ENCODE results near the gene NCOA1. TPM values are rescaled to one million over a fixed set of nuclear protein-coding genes. Genes with fewer than 3 reads are reported as not detected.

Gene NCOA1
- polyA plus RNA-seq, 1 donor (not counting 4 experiments of a cell fraction or from before 2014, with no cell fraction given), result 5.0 TPM

DNA sequence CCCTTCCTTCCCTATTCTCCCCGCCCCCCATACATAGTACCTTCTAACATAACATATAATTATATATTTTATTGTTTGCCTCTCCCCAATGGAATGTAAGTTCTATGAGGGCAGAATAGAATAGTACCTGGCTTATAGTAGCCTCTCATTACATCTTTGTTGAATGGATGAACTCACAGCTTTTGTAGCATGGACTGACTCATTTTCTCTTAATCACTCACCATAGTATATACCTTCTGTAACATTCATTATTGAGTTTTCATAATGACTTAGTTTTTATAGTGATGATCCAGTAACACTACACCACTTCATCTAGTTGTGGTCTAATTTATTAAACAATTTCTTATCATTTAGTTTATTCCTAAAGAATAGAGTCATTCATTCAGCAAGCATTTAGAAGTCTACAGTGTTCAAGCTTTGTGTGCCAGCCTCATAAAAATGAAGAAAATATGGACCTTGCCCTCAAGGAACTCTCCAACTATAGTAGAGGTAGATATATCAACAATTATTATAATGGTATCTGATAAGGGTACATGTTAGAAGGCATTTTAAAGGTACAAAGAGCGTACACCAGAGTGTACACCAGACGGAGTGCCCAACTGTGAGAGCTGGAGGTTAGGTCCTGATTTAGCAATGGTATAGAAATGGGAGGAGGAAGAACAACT, 31.1 kb downstream of the NCOA1 start:
- H3K9me1 ChIP-seq (ENCODE audit: control insufficient read depth, extremely low read depth, insufficient read depth, low read length), result no peaks in the 10 kb centered on the region
- dilution Hi-C loops (cut with MboI; ENCODE audit: extremely low pct_ligation_motif_present, low sequenced_read_pairs), result no loop called here
- no peak for DNase-seq (ENCODE audit: low read depth, low spot score)
- no peak overlapping the region for H3K27ac ChIP-seq (ENCODE audit: control insufficient read depth, insufficient read depth, low read length)
- no peak for FAIRE-seq
- TF ChIP-seq EZH2 (IDR thresholded peaks at IDR 0.05; ENCODE audit: low read length) (no peak), CTCF (optimal IDR thresholded peaks at IDR 0.05 in 1 of 3, IDR thresholded peaks at IDR 0.05 in 1 of 3, conservative IDR thresholded peaks at IDR 0.05 in 1 of 3; ENCODE audit: extremely low read depth in 1 of 3, insufficient read depth in 2 of 3, low read length in 3 of 3) (no peak)
- H3K36me3 ChIP-seq (ENCODE audit: control insufficient read depth in 2 of 2, extremely low read depth in 1 of 2, insufficient read depth in 2 of 2, low read length in 2 of 2), result no peaks in the 10 kb centered on the region
- H3K27me3 ChIP-seq (ENCODE audit: control insufficient read depth, extremely low read depth, insufficient read depth, low read length), result no peaks in the 10 kb centered on the region
- no peak overlapping the region for H3K4me2 ChIP-seq (ENCODE audit: control insufficient read depth, extremely low read depth, insufficient read depth, low read depth, low read length)
- H3K4me1 ChIP-seq (ENCODE audit: control insufficient read depth, extremely low read depth, insufficient read depth, low read length), result no peaks in the 10 kb centered on the region
- H3K9me3 ChIP-seq (ENCODE audit: control insufficient read depth, low read depth, low read length), result no peaks in the 10 kb centered on the region
- H2AFZ ChIP-seq (ENCODE audit: control insufficient read depth, low read length), result no peak overlapping the region
- H4K20me1 ChIP-seq (ENCODE audit: control insufficient read depth, extremely low read depth, insufficient read depth, low read length), result no peaks in the 10 kb centered on the region
- no peak overlapping the region for H3K9ac ChIP-seq (ENCODE audit: control insufficient read depth, extremely low read depth, insufficient read depth, low read length)
- H3K4me3 ChIP-seq (ENCODE audit: control insufficient read depth in 2 of 3, extremely low read depth in 1 of 3, insufficient read depth in 2 of 3, low read depth in 1 of 3, low read length in 3 of 3), result no peak overlapping the region
- H3K79me2 ChIP-seq (ENCODE audit: control insufficient read depth, insufficient read depth, low read length), result no peaks in the 10 kb centered on the region

DNA sequence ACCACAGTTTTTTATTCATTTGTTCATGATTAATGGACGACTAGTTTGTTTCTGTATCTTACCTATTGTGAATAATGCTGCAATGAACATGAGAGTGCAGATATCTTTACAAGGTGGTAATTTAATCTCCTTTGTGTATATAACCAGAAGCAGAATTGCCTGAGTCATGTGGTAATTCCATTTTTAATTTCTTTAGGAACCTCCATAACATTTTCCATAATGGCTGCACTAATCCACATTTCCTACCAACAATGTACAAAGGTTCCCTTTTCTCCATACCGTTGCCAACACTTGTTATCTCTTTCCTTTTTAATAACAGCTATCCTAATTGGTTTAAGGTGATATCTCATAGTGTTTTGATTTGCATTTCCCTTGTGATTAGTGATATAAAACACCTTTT, 36.5 kb downstream of the NCOA1 start:
- Histone ChIP-seq H4K20me1 (ENCODE audit: control insufficient read depth, extremely low read depth, insufficient read depth, low read length) (no peaks in the 10 kb centered on the region), H3K27ac (ENCODE audit: control insufficient read depth, insufficient read depth, low read length) (no peak overlapping the region), H3K9ac (ENCODE audit: control insufficient read depth, extremely low read depth, insufficient read depth, low read length) (no peak overlapping the region), H3K9me1 (ENCODE audit: control insufficient read depth, extremely low read depth, insufficient read depth, low read length) (no peaks in the 10 kb centered on the region), H3K4me1 (ENCODE audit: control insufficient read depth, extremely low read depth, insufficient read depth, low read length) (no peaks in the 10 kb centered on the region), H3K27me3 (ENCODE audit: control insufficient read depth, extremely low read depth, insufficient read depth, low read length) (no peaks in the 10 kb centered on the region), H3K4me2 (ENCODE audit: control insufficient read depth, extremely low read depth, insufficient read depth, low read depth, low read length) (no peak overlapping the region), H3K4me3 (ENCODE audit: control insufficient read depth in 2 of 3, extremely low read depth in 1 of 3, insufficient read depth in 2 of 3, low read depth in 1 of 3, low read length in 3 of 3) (no peak overlapping the region), H3K79me2 (ENCODE audit: control insufficient read depth, insufficient read depth, low read length) (no peaks in the 10 kb centered on the region), H2AFZ (ENCODE audit: control insufficient read depth, low read length) (no peak overlapping the region), H3K36me3 (ENCODE audit: control insufficient read depth in 2 of 2, extremely low read depth in 1 of 2, insufficient read depth in 2 of 2, low read length in 2 of 2) (no peaks in the 10 kb centered on the region), H3K9me3 (ENCODE audit: control insufficient read depth, low read depth, low read length) (peaks cover 1% of the 10 kb centered on the region)
- DNase-seq (ENCODE audit: low read depth, low spot score) (no peak), FAIRE-seq (no peak)
- dilution Hi-C loops (cut with MboI; ENCODE audit: extremely low pct_ligation_motif_present, low sequenced_read_pairs), result no loop called here
- TF ChIP-seq EZH2 (IDR thresholded peaks at IDR 0.05; ENCODE audit: low read length) (no peak), CTCF (optimal IDR thresholded peaks at IDR 0.05 in 1 of 3, IDR thresholded peaks at IDR 0.05 in 1 of 3, conservative IDR thresholded peaks at IDR 0.05 in 1 of 3; ENCODE audit: extremely low read depth in 1 of 3, insufficient read depth in 2 of 3, low read length in 3 of 3) (no peak)

All from keratinocyte (primary cell).